Activated CD4-positive, alpha-beta T cell treated with anti-CD3 and anti-CD28 coated beads, Interleukin-2, amount 10 ng/mL, durations not matched to agents 24 days and 14 days (primary cell): ENCODE measurements around the gene SHOC1. TPM values are rescaled to one million over a fixed set of nuclear protein-coding genes. Genes with fewer than 3 reads are reported as not detected.
A peak's percentile ranks its signal among the peaks of the same experiment; 100 is the strongest.
"Not testable (repeated sequence)": the region's sequence is repeated elsewhere in the genome, so short reads cannot be mapped to it uniquely, and the experiment has no call there.

Experiments used
- DNase-seq: peaks from one replicate; pipeline ENCODE4 v3.0.0; 2022
- H3K27ac Mint-ChIP-seq: one replicate; pipeline ENCODE4 v1.8.0; 2022; ENCODE audit warnings: mild to moderate bottlenecking, mixed read lengths
- H3K27me3 Mint-ChIP-seq: one replicate; pipeline ENCODE4 v1.8.0; 2022; ENCODE audit warnings: mixed read lengths
- H3K36me3 Mint-ChIP-seq: one replicate; pipeline ENCODE4 v1.8.0; 2022; ENCODE audit warnings: low read depth, mild to moderate bottlenecking, mixed read lengths
- H3K4me1 Mint-ChIP-seq: one replicate; pipeline ENCODE4 v1.8.0; 2021; ENCODE audit warnings: mixed read lengths
- H3K4me3 Mint-ChIP-seq: one replicate; pipeline ENCODE4 v1.8.0; 2022; ENCODE audit warnings: mild to moderate bottlenecking, moderate library complexity, mixed read lengths
- H3K9me3 Mint-ChIP-seq: one replicate; pipeline ENCODE4 v1.8.0; 2021; ENCODE audit warnings: mixed read lengths
- intact Hi-C: fragments of 100-400 bp; cut with micrococcal nuclease; formaldehyde crosslinking; loops from one replicate; pipeline ENCODE4 v1.15.1; 2023
- total RNA-seq: library from RNA; stranded (reverse); gene quantifications from 2 replicates; pipeline ENCODE4 v1.2.3, GENCODE V29; 2022

The SHOC1 gene
- total RNA-seq, 1 donor from 2014 or later, result not detected

DNA sequence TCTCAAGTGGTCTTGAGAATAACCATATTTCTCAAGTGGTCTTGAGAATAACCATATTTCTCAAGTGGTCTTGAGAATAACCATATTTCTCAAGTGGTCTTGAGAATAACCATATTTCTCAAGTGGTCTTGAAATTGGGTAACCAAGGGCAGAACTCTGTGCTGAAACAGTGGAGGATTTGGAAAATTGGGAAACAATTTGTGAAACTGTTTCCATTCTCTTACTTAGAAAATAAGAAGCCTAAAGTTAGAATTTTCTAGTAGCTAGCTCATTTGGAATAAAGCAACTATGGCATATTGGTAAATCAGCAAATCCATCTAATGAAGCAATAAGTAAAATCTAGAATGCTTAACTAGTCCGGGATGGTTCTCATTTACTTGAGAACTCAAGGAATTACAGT lies 2.9 kb downstream of the SHOC1 start:
- H3K36me3 Mint-ChIP-seq, H3K27me3 Mint-ChIP-seq, DNase-seq, intact Hi-C loops, H3K4me1 Mint-ChIP-seq, H3K4me3 Mint-ChIP-seq, H3K27ac Mint-ChIP-seq, H3K9me3 Mint-ChIP-seq: not testable (repeated sequence)

DNA sequence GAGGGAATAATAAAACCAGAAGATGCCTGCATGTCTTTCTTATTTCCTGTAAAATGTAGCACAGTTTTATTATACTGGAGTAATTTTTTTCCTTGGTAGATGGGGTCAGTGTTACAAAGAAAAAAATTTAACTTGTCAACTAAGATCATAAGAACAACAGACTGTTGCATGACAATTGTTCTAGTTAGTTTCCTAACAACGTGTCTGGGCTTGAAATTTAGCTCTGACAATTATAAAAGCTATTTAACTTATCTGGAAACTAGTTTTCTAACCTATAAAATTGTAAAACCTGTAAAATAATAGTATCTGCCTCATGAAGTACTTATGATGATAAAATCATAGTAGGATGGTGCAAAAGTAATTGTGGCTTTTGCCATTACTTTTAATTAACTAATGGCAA lies 4.9 kb downstream of the SHOC1 start:
- intact Hi-C loops, result no loop called here
- Mint-ChIP-seq H3K9me3 (peaks cover 7% of the 10 kb centered on the region), H3K36me3 (peaks cover 4% of the 10 kb centered on the region), H3K27ac (no peak overlapping the region), H3K4me3 (no peak overlapping the region), H3K4me1 (no peaks in the 10 kb centered on the region), H3K27me3 (peaks cover 1% of the 10 kb centered on the region)
- no peak for DNase-seq

DNA sequence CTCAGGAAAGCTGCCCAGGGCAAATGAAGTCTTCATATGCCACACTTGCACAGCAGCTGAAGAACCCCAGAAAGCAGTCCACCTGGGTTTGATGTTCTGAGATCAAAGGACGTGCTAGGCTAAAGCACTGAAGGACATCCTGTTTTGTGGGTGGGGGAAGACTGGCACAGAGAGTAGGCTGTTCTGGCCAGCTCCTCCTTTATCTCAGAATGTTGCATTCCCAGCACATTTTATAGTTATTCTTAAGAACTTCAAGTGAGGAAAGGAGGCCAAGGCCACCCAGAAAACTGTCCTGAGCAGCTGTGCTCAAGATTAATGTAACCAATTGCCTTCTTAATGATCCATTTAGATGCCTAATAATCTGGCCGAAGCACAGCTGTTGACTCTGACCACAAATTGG lies 10.9 kb downstream of the SHOC1 start:
- no peak overlapping the region for H3K4me3 Mint-ChIP-seq
- intact Hi-C loops, result no loop called here
- peaks cover 1% of the 10 kb centered on the region for H3K27me3 Mint-ChIP-seq
- DNase-seq, result no peak
- H3K9me3 Mint-ChIP-seq, result peaks cover 7% of the 10 kb centered on the region
- no peak overlapping the region for H3K27ac Mint-ChIP-seq
- peaks cover 6% of the 10 kb centered on the region for H3K36me3 Mint-ChIP-seq
- no peaks in the 10 kb centered on the region for H3K4me1 Mint-ChIP-seq

DNA sequence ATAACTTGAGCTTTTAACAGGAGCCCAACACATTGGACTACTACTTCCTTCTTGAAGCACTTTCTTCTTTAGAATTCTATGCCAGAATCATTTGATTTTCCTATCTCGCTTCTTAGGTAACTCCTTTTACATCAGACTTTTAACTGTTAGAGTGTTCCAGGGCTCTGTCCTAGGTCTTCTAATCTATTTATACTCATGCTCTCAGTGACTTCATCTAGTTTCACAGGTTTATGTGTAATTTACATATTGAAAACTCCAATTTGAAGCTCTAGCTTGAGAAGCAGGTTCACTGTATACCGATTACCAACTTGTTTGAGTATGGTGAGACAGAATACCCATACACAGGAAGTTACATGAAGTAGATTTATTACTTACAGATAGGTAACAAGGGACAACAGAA lies 11.3 kb downstream of the SHOC1 start:
- Mint-ChIP-seq H3K27me3 (peaks cover 1% of the 10 kb centered on the region), H3K36me3 (peaks cover 6% of the 10 kb centered on the region), H3K4me3 (no peak overlapping the region), H3K4me1 (no peaks in the 10 kb centered on the region), H3K27ac (no peak overlapping the region), H3K9me3 (peaks cover 7% of the 10 kb centered on the region)
- intact Hi-C loops, result no loop called here
- no peak for DNase-seq

DNA sequence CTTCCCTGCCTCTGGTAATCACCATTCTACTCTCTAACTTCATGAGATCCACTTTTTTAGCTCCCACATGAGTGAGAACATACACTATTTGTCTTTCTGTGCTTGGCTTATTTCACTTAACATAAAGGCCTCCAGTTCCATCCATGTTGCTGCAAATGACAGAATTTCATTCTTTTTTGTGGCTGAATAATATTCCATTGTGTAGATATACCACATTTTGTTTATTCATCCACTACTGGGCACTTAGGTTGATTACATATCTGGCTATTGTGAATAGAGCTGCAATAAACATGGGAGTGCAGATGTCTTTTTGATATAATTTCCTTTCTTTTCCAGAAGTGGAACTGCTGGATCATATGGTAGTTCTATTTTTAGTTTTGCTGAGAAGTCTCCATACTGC lies 28.7 kb downstream of the SHOC1 start:
- Mint-ChIP-seq H3K27ac (no peak overlapping the region), H3K4me3 (no peak overlapping the region), H3K4me1 (no peaks in the 10 kb centered on the region), H3K36me3 (peaks cover 6% of the 10 kb centered on the region), H3K27me3 (no peaks in the 10 kb centered on the region), H3K9me3 (peaks cover 23% of the 10 kb centered on the region)
- intact Hi-C loops, result loop anchor here (10.0 kb wide), 1 partner anchor 129 kb away; the partner anchor contains the start of gene UGCG
- DNase-seq, result no peak

DNA sequence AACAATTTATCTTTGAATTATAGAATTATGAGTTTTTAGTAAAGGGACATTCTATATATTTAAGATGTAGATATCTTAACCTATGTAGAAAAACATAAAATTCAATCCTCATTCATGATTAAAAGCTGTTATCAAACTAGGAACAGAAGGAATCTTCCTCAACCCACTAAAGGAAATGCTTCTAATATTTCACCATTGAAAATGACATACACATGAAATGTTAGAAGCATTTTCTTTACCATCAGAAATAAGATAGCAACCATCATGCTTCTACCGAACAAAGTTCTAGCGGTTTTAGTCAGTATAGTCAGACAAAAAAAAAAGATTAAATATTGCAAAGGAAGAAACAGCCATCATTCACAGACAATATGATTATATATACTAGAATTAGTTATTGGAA lies 32.2 kb downstream of the SHOC1 start:
- Mint-ChIP-seq H3K27ac (no peak overlapping the region), H3K27me3 (no peaks in the 10 kb centered on the region)
- DNase-seq, result no peak

DNA sequence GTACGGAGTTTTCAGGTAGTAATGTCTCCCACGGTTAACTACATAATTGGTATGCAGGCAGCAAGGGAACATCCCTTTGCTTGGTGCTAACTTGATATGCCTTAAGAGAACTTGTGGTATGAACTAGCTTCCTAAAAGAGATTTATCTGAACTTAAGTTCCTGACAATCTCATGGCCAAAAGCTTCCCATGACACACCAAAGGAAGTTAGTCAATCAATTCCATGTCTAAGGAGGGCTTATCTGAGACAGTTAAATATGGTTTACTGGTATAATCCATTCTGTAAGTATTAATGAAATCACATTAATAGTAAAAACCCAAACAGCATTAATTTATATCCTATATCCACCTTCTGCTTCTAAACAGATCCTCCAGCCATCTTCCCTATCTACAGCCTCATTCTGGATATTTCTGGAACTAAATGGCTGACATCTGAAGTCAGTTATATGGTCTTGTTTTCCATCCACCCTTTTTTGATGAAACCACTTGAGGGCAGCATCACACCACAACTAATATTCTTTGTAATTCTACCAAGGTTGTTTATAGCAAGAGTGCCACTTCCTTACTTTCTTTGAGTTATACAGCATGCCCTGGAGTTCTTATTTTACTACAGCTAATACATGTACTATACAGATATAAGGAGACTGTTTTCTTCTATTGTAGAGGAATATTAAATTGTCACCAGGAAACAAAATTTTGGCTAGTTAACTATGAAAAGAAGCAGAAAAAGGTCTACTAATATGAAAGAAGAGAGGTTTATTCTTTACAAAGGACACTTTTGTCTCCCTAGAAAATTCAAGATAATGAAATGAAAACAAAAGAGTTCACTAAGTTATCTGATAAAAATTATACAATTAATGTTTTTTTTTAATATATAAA lies 34.7 kb downstream of the SHOC1 start:
- DNase-seq, result peak; percentile 87
- H3K27ac Mint-ChIP-seq, result no peak overlapping the region
- intact Hi-C loops, result loop anchor here (1.0 to 10.0 kb wide), 4 partner anchors 135 to 601 kb away; partner anchors contain the start of gene UGCG
- no peaks in the 10 kb centered on the region for H3K36me3 Mint-ChIP-seq
- no peak overlapping the region for H3K4me3 Mint-ChIP-seq
- H3K4me1 Mint-ChIP-seq, result no peaks in the 10 kb centered on the region
- H3K27me3 Mint-ChIP-seq, result no peaks in the 10 kb centered on the region
- no peaks in the 10 kb centered on the region for H3K9me3 Mint-ChIP-seq

More for the DNA sequence above, 32.2 kb downstream of the SHOC1 start:
- peaks cover 2% of the 10 kb centered on the region for H3K36me3 Mint-ChIP-seq
- H3K4me1 Mint-ChIP-seq, result no peaks in the 10 kb centered on the region
- intact Hi-C loops, result loop anchor here (5.0 to 10.0 kb wide), 2 partner anchors 132 to 215 kb away; partner anchors contain the start of gene UGCG
- H3K4me3 Mint-ChIP-seq, result no peak overlapping the region
- peaks cover 15% of the 10 kb centered on the region for H3K9me3 Mint-ChIP-seq

DNA sequence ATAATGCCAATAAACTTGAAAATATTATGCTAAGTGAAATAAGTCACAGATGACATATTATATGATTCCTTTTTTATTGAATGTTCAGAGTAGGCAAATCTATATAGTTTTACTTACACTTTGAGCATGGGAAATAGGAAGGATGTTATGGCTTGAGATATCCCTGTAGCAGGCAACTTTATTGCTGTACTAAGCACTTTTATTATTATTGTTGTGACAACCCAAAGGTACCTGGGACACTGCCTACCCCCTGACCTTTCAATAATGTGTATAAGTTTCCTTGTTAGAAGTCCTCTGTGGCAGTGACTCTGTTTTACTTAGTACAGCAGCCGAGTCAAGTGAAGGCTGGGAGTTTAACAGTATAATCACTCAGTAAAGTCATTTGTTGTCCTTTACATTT lies 39.9 kb downstream of the SHOC1 start:
- H3K9me3 Mint-ChIP-seq, result peaks cover 26% of the 10 kb centered on the region
- no peaks in the 10 kb centered on the region for H3K27me3 Mint-ChIP-seq
- H3K36me3 Mint-ChIP-seq, result peaks cover 13% of the 10 kb centered on the region
- intact Hi-C loops, result no loop called here
- H3K4me3 Mint-ChIP-seq, result no peak overlapping the region
- DNase-seq, result no peak
- H3K4me1 Mint-ChIP-seq, result no peaks in the 10 kb centered on the region
- no peak overlapping the region for H3K27ac Mint-ChIP-seq

DNA sequence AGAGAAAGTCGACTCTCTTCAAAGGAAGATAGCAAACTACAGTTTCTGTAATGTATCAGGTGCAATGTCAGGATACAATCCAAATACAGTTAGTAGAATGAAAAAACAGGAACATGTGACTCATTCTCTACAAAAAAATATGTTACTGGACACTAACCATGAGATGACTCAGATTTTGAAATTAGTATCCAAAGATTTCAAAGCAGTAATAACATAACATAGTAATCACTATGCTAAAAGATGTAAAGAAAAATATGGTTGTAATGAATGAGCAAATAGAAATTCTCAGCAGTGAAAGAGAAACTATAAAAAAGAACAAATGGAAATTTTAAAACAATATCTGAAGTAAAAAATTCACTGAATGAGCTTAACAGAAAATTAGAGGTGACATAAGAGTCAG lies 42.3 kb downstream of the SHOC1 start:
- Mint-ChIP-seq H3K4me3 (no peak overlapping the region), H3K36me3 (peaks cover 13% of the 10 kb centered on the region), H3K27me3 (no peaks in the 10 kb centered on the region), H3K9me3 (peaks cover 26% of the 10 kb centered on the region), H3K4me1 (no peaks in the 10 kb centered on the region), H3K27ac (peak overlapping the region; percentile 29)
- intact Hi-C loops, result no loop called here
- no peak for DNase-seq

Other genes with a start within 250 kb of the SHOC1 start
- gene PTGR1, start 195.3 kb downstream of the SHOC1 start, total RNA-seq, result 1.7 and 2.0 TPM in 2 replicates
- gene DNAJC25, start 163.6 kb downstream of the SHOC1 start, total RNA-seq, result 7.1 and 7.5 TPM in 2 replicates
- gene GNG10, start 133.3 kb downstream of the SHOC1 start, total RNA-seq, result 30.9 and 31.7 TPM in 2 replicates
- 19.9 and 22.4 TPM in 2 replicates for gene UGCG, start 101.9 kb upstream of the SHOC1 start, total RNA-seq